IMR-90 (cell line): Measurements from ENCODE around the gene ANLN. TPM values are rescaled to one million over a fixed set of nuclear protein-coding genes. Genes with fewer than 3 reads are reported as not detected.

Experiments used
- ATAC-seq: fragments of 200-7000 bp; cut with Tn5 transposase; 2 replicates; pipeline ENCODE4 v1.9.1; 2020; ENCODE audit warnings: low read depth, mild to moderate bottlenecking, moderate library complexity
- BruUV-seq: library from RNA; stranded (reverse); fragments of 400-500 nt; replicated peaks from 2 replicates; lab custom pipeline; 2021; lab: Mats Ljungman, UMichigan
- CTCF ChIA-PET: fragments of 300-600 bp; formaldehyde crosslinking; extraction: SDS; loops from one replicate; lab custom pipeline; 2021; ENCODE audit warnings: antibody characterized with exemption; lab: Yijun Ruan, JAX
- POLR2A ChIA-PET: fragments of 300-600 bp; sonication (Branson Sonifier 250); formaldehyde crosslinking; loops from one replicate; lab custom pipeline; 2022; ENCODE audit warnings: antibody characterized with exemption; ENCODE audit not compliant: unreplicated experiment; lab: Charles Lee
- DNase-seq: peaks from one replicate; pipeline ENCODE4 v3.0.0; 2013
- H2AFZ ChIP-seq: replicated peaks from 2 replicates; pipeline ENCODE3; 2013; ENCODE audit warnings: low read length, mild to moderate bottlenecking; ENCODE audit not compliant: poor library complexity
- H2AK5ac ChIP-seq: 2 replicates; pipeline ENCODE4 v1.6.1; 2013; ENCODE audit warnings: low read depth, low read length, inconsistent platforms
- H2AK9ac ChIP-seq: replicated peaks from 2 replicates; pipeline ENCODE3; 2013; ENCODE audit warnings: mild to moderate bottlenecking, low read depth, low read length, moderate library complexity; ENCODE audit not compliant: poor library complexity
- H2BK120ac ChIP-seq: 2 replicates; pipeline ENCODE4 v1.6.1; 2013; ENCODE audit warnings: low read depth, low read length, inconsistent platforms
- H2BK15ac ChIP-seq: 3 replicates; pipeline ENCODE4 v1.6.1; 2013; ENCODE audit warnings: low read depth, low read length, inconsistent platforms
- H2BK20ac ChIP-seq: 2 replicates; pipeline ENCODE4 v1.6.1; 2013; ENCODE audit warnings: low read depth, mild to moderate bottlenecking, inconsistent platforms, low read length, moderate library complexity
- H2BK5ac ChIP-seq: 2 replicates; pipeline ENCODE4 v1.6.1; 2013; ENCODE audit warnings: mild to moderate bottlenecking, low read depth, low read length, inconsistent platforms; ENCODE audit not compliant: poor library complexity, severe bottlenecking
- H3K14ac ChIP-seq: replicated peaks from 2 replicates; pipeline ENCODE4 v1.6.1; 2013; ENCODE audit warnings: low read depth, low read length, inconsistent platforms
- H3K18ac ChIP-seq: 2 replicates; pipeline ENCODE4 v1.6.1; 2013; ENCODE audit warnings: low read depth, low read length, control low read depth
- H3K23ac ChIP-seq: 2 replicates; pipeline ENCODE4 v1.6.1; 2013; ENCODE audit warnings: low read depth, low read length, inconsistent platforms
- H3K27ac ChIP-seq: 2 replicates; pipeline ENCODE4 v1.5.1; 2013; ENCODE audit warnings: mild to moderate bottlenecking, control low read depth, low read length; ENCODE audit not compliant: insufficient read depth
- H3K27me3 ChIP-seq: 2 replicates; pipeline ENCODE4 v1.6.1; 2013; ENCODE audit warnings: low read length; ENCODE audit not compliant: control insufficient read depth, insufficient read depth
- H3K36me3 ChIP-seq: 2 replicates; pipeline ENCODE4 v1.6.1; 2013; ENCODE audit warnings: low read length, mixed read lengths; ENCODE audit not compliant: control insufficient read depth, insufficient read depth
- H3K4ac ChIP-seq: 2 replicates; pipeline ENCODE4 v1.6.1; 2013; ENCODE audit warnings: low read depth, low read length, inconsistent platforms
- H3K4me1 ChIP-seq: 2 replicates; pipeline ENCODE4 v1.6.1; 2013; ENCODE audit warnings: low read length, mixed read lengths; ENCODE audit not compliant: control insufficient read depth, insufficient read depth
- H3K4me2 ChIP-seq: 2 replicates; pipeline ENCODE4 v1.6.1; 2013; ENCODE audit warnings: low read depth, mild to moderate bottlenecking, control low read depth, low read length, moderate library complexity
- H3K4me3 ChIP-seq: 2 replicates; pipeline ENCODE4 v1.5.1; 2013; ENCODE audit warnings: low read depth, mild to moderate bottlenecking, control low read depth, low read length, moderate library complexity; ENCODE audit not compliant: insufficient read depth
- H3K56ac ChIP-seq: 2 replicates; pipeline ENCODE4 v1.6.1; 2013; ENCODE audit warnings: low read length, inconsistent platforms; ENCODE audit not compliant: insufficient read depth; ENCODE audit errors: extremely low read depth
- H3K79me1 ChIP-seq, 2 experiments: 2 replicates each; pipeline ENCODE4 v1.6.1; 2013; ENCODE audit warnings: low read length in 2 of 2, inconsistent platforms in 1 of 2, low read depth in 1 of 2
- H3K9ac ChIP-seq: 2 replicates; pipeline ENCODE4 v1.6.1; 2013; ENCODE audit warnings: low read depth, low read length, control low read depth
- H3K9me1 ChIP-seq: 2 replicates; pipeline ENCODE4 v1.6.1; 2013; ENCODE audit warnings: low read length, inconsistent platforms; ENCODE audit not compliant: insufficient read depth
- H3K9me3 ChIP-seq: 2 replicates; pipeline ENCODE4 v1.6.1; 2013; ENCODE audit warnings: low read length; ENCODE audit not compliant: control insufficient read depth, insufficient read depth
- H4K20me1 ChIP-seq: 2 replicates; pipeline ENCODE4 v1.6.1; 2013; ENCODE audit warnings: low read length, inconsistent platforms; ENCODE audit not compliant: insufficient read depth
- H4K5ac ChIP-seq: 2 replicates; pipeline ENCODE4 v1.6.1; 2013; ENCODE audit warnings: mild to moderate bottlenecking, low read depth, low read length, control low read depth
- H4K8ac ChIP-seq, 2 experiments: 2 replicates each; pipeline ENCODE4 v1.6.1; 2013; ENCODE audit warnings: low read depth in 2 of 2, low read length in 2 of 2, control low read depth in 1 of 2, inconsistent platforms in 1 of 2
- H4K91ac ChIP-seq: 2 replicates; pipeline ENCODE4 v1.6.1; 2013; ENCODE audit warnings: low read depth, low read length, inconsistent platforms; ENCODE audit not compliant: insufficient read depth
- BHLHE40 ChIP-seq: fragments of 150-350 bp; IDR thresholded peaks from 2 replicates; pipeline ENCODE4 v1.6.1; 2016; ENCODE audit warnings: mild to moderate bottlenecking, low read depth, low read length
- CTCF ChIP-seq: conservative IDR thresholded peaks from 2 replicates; pipeline ENCODE4 v1.5.1; 2012; ENCODE audit warnings: mild to moderate bottlenecking, low read depth, low read length, improper control_type of control experiment
- MAFK ChIP-seq: IDR thresholded peaks from 2 replicates; pipeline ENCODE4 v1.6.1; 2012; ENCODE audit warnings: low read depth, low read length, improper control_type of control experiment
- POLR2A ChIP-seq: IDR thresholded peaks from 2 replicates; pipeline ENCODE4 v1.6.1; 2012; ENCODE audit warnings: mild to moderate bottlenecking, low read depth, low read length
- RAD21 ChIP-seq: IDR thresholded peaks from 2 replicates; pipeline ENCODE4 v1.6.1; 2012; ENCODE audit warnings: low read length, improper control_type of control experiment
- RCOR1 ChIP-seq: IDR thresholded peaks from 2 replicates; pipeline ENCODE4 v1.6.1; 2012; ENCODE audit warnings: mild to moderate bottlenecking, low read length, improper control_type of control experiment; ENCODE audit not compliant: insufficient replicate concordance
- USF2 ChIP-seq: fragments of 150-350 bp; IDR thresholded peaks from 2 replicates; pipeline ENCODE4 v1.6.1; 2017; ENCODE audit warnings: mild to moderate bottlenecking, antibody characterized with exemption, low read length, low read depth
- WGBS, 2 experiments: methylation state at CpG; one replicate each; pipeline versions ENCODE4 v1.1.5 to v1.1.7; 2013; ENCODE audit warnings: missing lambda C conversion rate in 2 of 2; ENCODE audit not compliant: insufficient read length in 1 of 2; ENCODE audit errors: extremely low coverage in 2 of 2; 5-methylcytosine and 5-hydroxymethylcytosine counted together
- dilution Hi-C: fragments of 300-500 bp; cut with HindIII; formaldehyde crosslinking; loops from one replicate; pipeline ENCODE4 v1.14.3; 2018; ENCODE audit warnings: low sequenced_read_pairs; ENCODE audit not compliant: unreplicated experiment
- in situ Hi-C: fragments of 300-500 bp; cut with MboI; formaldehyde crosslinking; loops from 3 replicates; pipeline ENCODE4 v1.14.3; 2019; ENCODE audit warnings: low sequenced_read_pairs, inconsistent platforms, mixed read lengths
- intact Hi-C: fragments of 100-400 bp; cut with micrococcal nuclease; formaldehyde crosslinking; loops from 2 replicates; pipeline ENCODE4 v1.10.0; 2022
- polyA plus RNA-seq, 3 experiments: library from polyadenylated mRNA; depleted of rRNA; stranded (reverse); fragments of >200 nt; gene quantifications; 2 replicates each; pipeline ENCODE4 v1.2.3, GENCODE V29; 2012; ENCODE audit warnings: low replicate concordance in 1 of 3
- total RNA-seq: library from RNA; depleted of rRNA; stranded (reverse); fragments of >200 nt; gene quantifications from 2 replicates; pipeline ENCODE4 v1.2.3, GENCODE V29; 2012

ANLN gene
- total and polyA plus RNA-seq, 2 of the 4 experiments (the other 2 are of a cell fraction), result 60.5 to 276 TPM

GRCh38 chr7:36370046-36370445 lies 19.6 kb upstream of the ANLN start:
- H2AK9ac ChIP-seq, result no peak overlapping the region
- H3K27ac ChIP-seq, result no peak overlapping the region
- no peak overlapping the region for H2AFZ ChIP-seq
- no peak overlapping the region for H3K9ac ChIP-seq
- ATAC-seq (no peak), DNase-seq (no peak)
- no peaks in the 10 kb centered on the region for H3K79me1 ChIP-seq
- H3K9me3 ChIP-seq, result no peaks in the 10 kb centered on the region
- H2BK120ac ChIP-seq, result no peak overlapping the region
- POLR2A ChIA-PET, result interaction anchor here (0.6 kb wide), 1 partner anchor 28 kb away, joined by 3 read pairs; no protein-coding TSS in a partner anchor
- no peak overlapping the region for H3K4ac ChIP-seq
- no peak overlapping the region for H3K56ac ChIP-seq
- H2BK20ac ChIP-seq, result no peak overlapping the region
- H4K91ac ChIP-seq, result no peak overlapping the region
- H3K4me1 ChIP-seq, result no peaks in the 10 kb centered on the region
- H3K4me3 ChIP-seq, result no peak overlapping the region
- in situ Hi-C loops, result no loop called here
- CTCF ChIA-PET, result no interaction called here
- H3K27me3 ChIP-seq, result peaks cover 24% of the 10 kb centered on the region
- H3K9me1 ChIP-seq, result no peaks in the 10 kb centered on the region
- no peak overlapping the region for H2BK5ac ChIP-seq
- no TSS peak for BruUV-seq
- dilution Hi-C loops, result no loop called here
- no peaks in the 10 kb centered on the region for H3K36me3 ChIP-seq
- WGBS, 2 experiments, result no CpG with 5 or more reads among the region's 2 CpGs
- H4K8ac ChIP-seq, result no peak overlapping the region
- H2AK5ac ChIP-seq, result no peak overlapping the region
- H4K5ac ChIP-seq, result no peak overlapping the region
- no peak overlapping the region for H3K4me2 ChIP-seq
- H2BK15ac ChIP-seq, result no peak overlapping the region
- H3K23ac ChIP-seq, result no peak overlapping the region
- no peak overlapping the region for H3K18ac ChIP-seq
- H3K14ac ChIP-seq, result no peak overlapping the region
- TF ChIP-seq USF2 (no peak), CTCF (no peak), RAD21 (no peak), RCOR1 (no peak), POLR2A (no peak), BHLHE40 (no peak), MAFK (no peak)
- H4K20me1 ChIP-seq, result no peaks in the 10 kb centered on the region
- intact Hi-C loops, result no loop called here
